Mucosa of gallbladder (tissue), 1 donor: ENCODE measurements around the gene BPIFB2. TPM values are rescaled to one million over a fixed set of nuclear protein-coding genes. Genes with fewer than 3 reads are reported as not detected.

Source experiments
- DNase-seq: peaks from one replicate; pipeline ENCODE4 v3.0.0-alpha.2; 2020; ENCODE audit warnings: low spot score
- total RNA-seq: library from RNA; stranded (reverse); gene quantifications from one replicate; pipeline ENCODE4 v1.2.1, GENCODE V29; 2021
- donor health status: DM: no; HTN: no; CAD: no.

BPIFB2 gene
- total RNA-seq, 1 donor from 2014 or later = 0.17 TPM

- no peak for DNase-seq
These were observed 13.0 kb downstream of the BPIFB2 start for GRCh38 chr20:33020278-33021161.

DNA sequence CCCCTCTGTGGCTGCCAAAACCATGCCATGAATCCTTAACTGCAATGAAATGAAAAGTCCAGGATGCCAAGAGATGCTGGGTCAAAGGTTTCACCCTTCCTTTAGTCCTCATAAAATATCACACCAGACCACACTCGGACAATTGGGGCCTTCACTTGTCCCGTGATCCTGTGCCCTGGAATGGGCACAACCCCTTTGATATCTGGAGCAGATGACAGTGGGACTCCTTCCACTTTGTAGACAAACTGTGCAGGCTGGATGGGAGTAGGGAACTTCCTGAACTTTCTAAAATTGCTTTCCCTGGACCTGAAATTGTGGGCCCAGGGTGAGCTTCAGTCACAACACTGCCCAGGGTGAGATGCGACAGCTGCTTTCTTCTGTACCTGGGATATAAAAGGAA, 14.4 kb downstream of the BPIFB2 start:
- no peak for DNase-seq

DNA sequence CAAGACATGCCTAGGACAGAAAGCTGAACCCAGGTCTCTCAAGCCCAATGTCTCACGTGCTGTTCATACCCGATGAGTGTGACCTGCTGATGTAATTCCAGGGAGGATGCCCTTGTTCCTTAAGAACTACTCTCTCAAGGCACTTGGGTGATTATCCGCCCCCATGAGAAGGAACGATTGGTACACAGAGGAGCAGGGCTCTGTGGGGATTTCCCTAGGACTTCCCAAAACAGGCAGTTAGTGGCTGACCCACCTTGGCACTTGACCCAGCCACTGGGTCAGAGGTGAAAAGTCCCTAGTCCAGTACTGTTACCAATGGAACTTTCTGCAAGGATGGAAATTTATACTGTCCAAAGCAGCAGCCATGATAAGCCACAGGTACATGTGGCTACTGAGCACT, 14.8 kb downstream of the BPIFB2 start:
- no peak for DNase-seq

DNA sequence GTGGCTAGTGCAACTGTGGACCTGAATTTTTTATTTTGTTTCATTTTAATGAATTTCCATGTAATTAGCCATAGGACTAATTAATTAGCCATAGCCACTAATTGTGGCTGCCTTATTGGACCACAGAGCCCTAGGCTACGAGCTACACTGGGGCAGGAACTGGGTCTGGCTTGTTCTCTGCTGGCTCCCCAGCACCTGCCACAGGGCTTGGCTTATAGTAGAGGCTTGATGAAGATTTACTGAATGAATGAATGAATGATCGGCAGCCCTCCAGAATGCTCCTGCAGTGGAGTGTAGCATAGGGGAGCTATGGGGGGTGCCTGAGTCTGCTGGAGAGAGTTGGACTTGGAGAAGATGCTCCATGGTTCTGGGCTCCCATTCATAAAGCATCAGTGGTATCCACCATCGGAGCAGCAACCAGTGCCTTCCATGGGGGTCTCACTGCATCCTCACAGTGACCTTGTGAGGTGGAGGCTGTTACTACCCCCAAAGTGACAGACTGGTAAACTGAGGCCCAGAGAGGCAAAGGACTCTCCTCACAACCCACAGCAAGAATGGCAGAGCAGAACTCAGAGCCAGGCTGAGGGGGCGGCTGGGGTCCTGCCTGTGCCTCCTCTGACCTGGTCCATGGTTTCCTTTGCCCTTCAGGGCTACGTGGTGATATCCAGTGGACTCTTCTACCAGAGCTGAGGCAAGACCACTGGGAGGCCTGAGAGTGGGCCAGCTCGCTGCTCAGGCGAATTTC, 15.4 kb downstream of the BPIFB2 start:
- no peak for DNase-seq

GRCh38 chr20:33023439-33024242, 16.1 kb downstream of the BPIFB2 start:
- DNase-seq = no peak

DNA sequence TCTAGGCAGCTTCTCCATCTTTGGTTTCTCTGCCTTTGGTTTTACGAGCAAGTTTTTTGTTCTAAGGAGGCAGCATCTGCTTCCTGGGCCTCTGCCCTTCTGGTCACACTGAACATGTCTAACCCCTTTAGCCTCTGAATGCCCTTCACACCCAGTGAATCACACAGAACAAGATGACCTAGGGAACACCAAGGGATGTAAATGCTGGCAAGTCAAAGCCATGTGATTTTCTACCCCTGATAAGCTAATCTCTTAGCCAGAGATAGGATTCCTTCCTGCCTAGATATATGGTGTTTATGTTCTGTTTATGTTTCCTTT, 16.7 kb downstream of the BPIFB2 start:
- no peak for DNase-seq

- no peak for DNase-seq
These were observed 17.3 kb downstream of the BPIFB2 start for GRCh38 chr20:33024609-33025317.

DNA sequence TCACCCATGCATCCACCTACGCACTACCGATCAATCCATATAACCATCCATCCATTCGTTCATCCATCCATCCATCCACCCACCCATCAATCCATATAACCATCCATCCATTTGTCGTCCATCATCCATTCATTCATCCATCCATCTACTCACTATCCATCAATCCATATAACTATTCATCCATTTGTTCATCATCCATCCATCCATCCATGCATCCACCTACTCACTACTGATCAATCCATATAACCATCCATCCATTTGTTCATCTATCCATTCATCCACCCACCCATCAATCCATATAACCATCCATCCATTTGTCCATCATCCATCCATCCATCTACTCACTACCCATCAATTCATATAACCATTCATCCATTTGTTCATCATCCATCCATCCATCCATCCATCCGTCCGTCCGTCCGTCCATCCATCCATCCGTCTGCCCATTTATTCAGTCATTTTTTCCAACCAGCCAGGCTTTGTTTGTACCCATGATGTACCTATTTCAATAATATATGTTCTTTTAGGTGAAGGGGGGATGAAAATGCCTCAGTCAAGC, 17.9 kb downstream of the BPIFB2 start:
- no peak for DNase-seq

DNA sequence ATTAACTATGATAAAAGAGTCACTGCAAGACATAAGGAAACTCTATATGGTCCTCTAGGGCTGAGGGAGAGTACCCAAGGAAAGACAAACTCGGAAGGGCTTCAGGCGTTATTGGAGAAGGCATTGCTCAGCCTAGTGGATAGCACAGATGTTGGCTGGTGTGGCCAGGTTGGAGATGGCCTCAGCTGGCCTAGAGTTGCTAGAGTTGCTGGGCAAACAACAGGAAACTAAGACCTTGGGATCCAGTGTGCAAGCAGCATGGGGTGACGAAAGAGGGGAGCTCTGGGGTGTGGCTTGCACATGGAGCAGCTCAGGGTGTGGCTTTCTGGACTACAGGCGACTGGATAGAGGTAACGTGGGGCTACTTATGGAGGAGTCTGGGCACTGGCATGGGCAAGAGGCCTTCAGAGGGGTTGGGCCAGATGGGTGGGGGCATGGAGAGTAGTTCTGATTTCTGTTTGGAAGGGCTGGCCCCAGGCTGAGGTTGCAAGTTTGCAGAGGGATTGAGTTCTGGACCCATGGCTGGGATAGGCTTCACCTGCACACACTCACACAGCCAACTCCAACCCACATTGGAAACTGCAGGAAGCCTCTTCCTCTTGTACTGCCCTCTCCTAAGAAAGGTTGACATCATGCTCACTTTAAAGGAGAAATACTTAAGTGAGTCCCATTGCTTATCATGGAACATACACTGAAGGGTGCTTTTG, 18.7 kb downstream of the BPIFB2 start:
- DNase-seq = no peak

GRCh38 chr20:33026779-33027759, 19.6 kb downstream of the BPIFB2 start:
- DNase-seq = no peak

DNA sequence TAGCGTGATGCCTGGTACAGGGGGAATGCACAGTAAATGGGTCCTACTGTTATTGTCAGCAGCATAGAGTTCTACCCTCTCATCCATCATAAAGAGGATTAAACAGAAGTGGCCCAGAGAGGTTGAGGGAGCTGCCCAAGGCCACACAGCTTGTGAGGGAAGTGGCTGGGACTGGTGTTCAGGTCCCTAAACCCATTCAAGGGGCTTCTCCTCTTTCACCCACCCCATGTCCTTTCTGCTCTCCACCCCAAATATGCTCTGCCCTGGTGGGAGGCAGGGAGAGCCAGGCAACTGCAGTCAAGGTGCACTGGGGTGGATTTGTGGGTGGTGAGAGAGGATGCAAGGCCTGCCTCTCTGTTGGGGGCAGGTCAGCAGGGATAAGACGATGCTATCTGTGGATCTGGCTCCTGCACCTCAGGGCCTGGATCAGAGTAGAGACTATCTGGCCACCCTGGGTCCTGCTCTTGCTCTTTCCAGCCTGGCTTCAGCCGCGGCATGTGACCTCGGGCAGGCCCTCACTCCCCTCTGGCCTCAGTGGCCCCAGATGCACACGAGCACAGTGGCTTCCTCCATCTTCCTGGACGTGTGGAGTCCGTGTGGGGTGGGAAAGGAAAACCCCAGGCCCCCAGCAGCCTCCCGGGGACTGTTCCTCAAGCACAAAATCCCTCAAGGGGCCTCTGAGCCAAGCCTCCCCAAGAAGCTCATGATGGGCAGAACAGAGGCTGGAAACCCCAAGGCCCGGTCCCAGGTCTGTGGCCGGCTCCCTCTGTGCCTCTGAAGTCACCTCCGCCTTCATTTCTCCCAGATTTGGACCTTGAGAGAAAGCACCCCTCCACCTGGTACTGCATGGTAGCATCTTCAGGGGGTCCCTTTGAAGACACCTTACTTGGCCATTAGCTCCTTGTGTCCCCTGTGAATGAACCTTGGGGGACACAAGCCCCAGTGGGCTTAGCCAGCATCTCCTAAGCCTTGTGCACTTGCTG, 20.6 kb downstream of the BPIFB2 start:
- no peak for DNase-seq

GRCh38 chr20:33028875-33029274, 21.4 kb downstream of the BPIFB2 start:
- no peak for DNase-seq

DNA sequence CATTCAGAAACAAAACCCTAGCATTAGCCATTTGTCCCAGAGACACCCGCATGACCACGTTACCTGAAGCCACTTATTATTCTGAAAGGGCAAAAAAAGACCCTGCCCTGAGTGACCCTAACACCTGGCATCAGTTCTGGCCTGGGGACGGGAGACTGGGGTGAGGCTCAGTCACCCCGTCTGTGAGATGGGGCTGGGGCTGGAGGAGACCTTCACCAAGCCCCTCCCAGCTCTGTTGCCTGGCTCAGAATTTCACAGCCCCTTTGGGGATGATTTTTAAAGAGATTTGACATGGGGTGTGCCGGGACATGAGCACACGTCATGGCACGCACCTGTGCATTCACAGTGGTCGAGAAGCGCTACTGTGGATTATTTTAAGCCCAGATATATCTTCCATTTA, 22.6 kb downstream of the BPIFB2 start:
- no peak for DNase-seq

- DNase-seq = no peak
These were observed 23.1 kb downstream of the BPIFB2 start for GRCh38 chr20:33030569-33030968.

GRCh38 chr20:33031531-33031930, 24.0 kb downstream of the BPIFB2 start, which contains the start of gene BPIFB6:
BPIFB6 (plus strand) TSS chr20:33031648; CDS start chr20:33031648, 0 bp downstream.
- DNase-seq = no peak

- no peak for DNase-seq
These were observed 25.1 kb downstream of the BPIFB2 start for GRCh38 chr20:33032555-33032954.

GRCh38 chr20:33033381-33033780, 25.9 kb downstream of the BPIFB2 start:
- DNase-seq = no peak

DNA sequence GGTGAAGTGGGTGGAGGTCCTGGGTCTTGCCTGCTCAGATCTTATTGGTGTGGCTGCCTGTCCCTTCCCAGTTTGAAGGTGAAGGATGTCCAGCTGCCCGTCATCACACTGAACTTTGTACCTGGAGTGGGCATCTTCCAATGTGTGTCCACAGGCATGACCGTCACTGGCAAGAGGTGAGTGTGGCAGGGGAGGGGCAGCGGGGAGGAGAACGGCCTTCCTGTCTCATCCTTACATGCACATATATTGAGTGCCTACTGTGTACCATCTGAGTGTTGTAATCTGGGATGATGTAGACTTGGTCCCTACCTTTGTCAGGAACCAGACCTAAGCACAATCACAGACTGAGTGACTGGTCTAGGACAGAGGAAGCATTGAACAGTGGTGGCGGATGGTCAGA, 26.6 kb downstream of the BPIFB2 start:
- no peak for DNase-seq
